HEK293 (cell line): ENCODE data around the gene TMEM72.

Experiments used
- CTCF ChIA-PET: fragments of 350-600 bp; formaldehyde crosslinking; extraction: SDS; loops from one replicate; lab custom pipeline; 2021; ENCODE audit warnings: antibody characterized with exemption; lab: Yijun Ruan, JAX
- POLR2A ChIA-PET: fragments of 300-600 bp; formaldehyde crosslinking; extraction: SDS; loops from one replicate; lab custom pipeline; 2020; ENCODE audit warnings: antibody characterized with exemption, inconsistent platforms; lab: Yijun Ruan, JAX
- H3K27ac ChIP-seq: fragments of 200-500 bp; sonication (Bioruptor generic); 2 replicates; pipeline ENCODE4 v1.5.1; 2014; ENCODE audit warnings: low read depth, low read length, control low read depth, inconsistent platforms; ENCODE audit errors: extremely low read depth
- H3K36me3 ChIP-seq, 2 experiments: fragments of 200-500 bp in 1 of 2; sonication (Bioruptor generic) in 1 of 2; 1 replicate in 1 of 2; 2 replicates in 1 of 2; pipeline ENCODE4 v1.5.1; 2014 to 2017; ENCODE audit warnings: inconsistent platforms in 2 of 2, low read length in 2 of 2; ENCODE audit not compliant: control insufficient read depth in 2 of 2, insufficient read depth in 1 of 2
- H3K4me1 ChIP-seq: fragments of 200-500 bp; sonication (Bioruptor generic); 2 replicates; pipeline ENCODE4 v1.5.1; 2014; ENCODE audit warnings: mild to moderate bottlenecking, low read length, inconsistent platforms; ENCODE audit not compliant: control insufficient read depth, insufficient read depth
- H3K4me3 ChIP-seq: 2 replicates; pipeline ENCODE4 v1.5.1; 2011; ENCODE audit warnings: low read depth, mild to moderate bottlenecking, control low read depth, low read length, moderate library complexity
- H3K9me3 ChIP-seq: fragments of 200-500 bp; sonication (Bioruptor generic); 2 replicates; pipeline ENCODE4 v1.5.1; 2014; ENCODE audit warnings: low read depth, low read length, inconsistent platforms; ENCODE audit not compliant: control insufficient read depth, insufficient read depth
- MEIS1 ChIP-seq: sonication (generic); formaldehyde crosslinking; IDR thresholded peaks from 2 replicates; pipeline ENCODE4 v1.8.1; 2022; ENCODE audit warnings: missing genetic modification reagents, mild to moderate bottlenecking, borderline replicate concordance
- YY1 ChIP-seq: fragments of 450-650 bp; formaldehyde crosslinking; IDR thresholded peaks from 2 replicates; pipeline ENCODE4 v1.5.1; 2018; ENCODE audit warnings: missing biosample characterization, missing genetic modification characterization
- ZBTB17 ChIP-seq: fragments of 450-650 bp; formaldehyde crosslinking; IDR thresholded peaks from 2 replicates; pipeline ENCODE4 v1.5.1; 2016; ENCODE audit warnings: missing biosample characterization, missing genetic modification characterization
- ZBTB7A ChIP-seq: fragments of 450-650 bp; formaldehyde crosslinking; IDR thresholded peaks from 2 replicates; pipeline ENCODE4 v1.5.1; 2016; ENCODE audit warnings: low read depth, missing biosample characterization, missing genetic modification characterization
- ZNF138 ChIP-seq: fragments of 450-650 bp; formaldehyde crosslinking; IDR thresholded peaks from 2 replicates; pipeline ENCODE4 v1.5.1; 2016; ENCODE audit warnings: missing biosample characterization, missing genetic modification characterization, borderline replicate concordance
- ZNF202 ChIP-seq: fragments of 450-650 bp; formaldehyde crosslinking; IDR thresholded peaks from 2 replicates; pipeline ENCODE4 v1.5.1; 2016; ENCODE audit warnings: missing biosample characterization, missing genetic modification characterization, borderline replicate concordance
- ZNF23 ChIP-seq: fragments of 450-650 bp; formaldehyde crosslinking; IDR thresholded peaks from 2 replicates; pipeline ENCODE4 v1.5.1; 2016; ENCODE audit warnings: missing biosample characterization, missing genetic modification characterization, borderline replicate concordance
- ZNF311 ChIP-seq: fragments of 450-650 bp; formaldehyde crosslinking; IDR thresholded peaks from 2 replicates; pipeline ENCODE4 v1.5.1; 2017; ENCODE audit warnings: missing biosample characterization, missing genetic modification characterization, borderline replicate concordance
- ZNF335 ChIP-seq: fragments of 450-650 bp; formaldehyde crosslinking; conservative IDR thresholded peaks from 2 replicates; pipeline ENCODE4 v1.5.1; 2016; ENCODE audit warnings: missing biosample characterization, missing genetic modification characterization
- ZNF404 ChIP-seq: fragments of 450-650 bp; formaldehyde crosslinking; IDR thresholded peaks from 2 replicates; pipeline ENCODE4 v1.5.1; 2017; ENCODE audit warnings: missing biosample characterization, missing genetic modification characterization
- ZNF426 ChIP-seq: fragments of 450-650 bp; formaldehyde crosslinking; IDR thresholded peaks from 2 replicates; pipeline ENCODE4 v1.5.1; 2017; ENCODE audit warnings: missing biosample characterization, missing genetic modification characterization, mild to moderate bottlenecking, inconsistent platforms, moderate library complexity
- ZNF530 ChIP-seq: fragments of 450-650 bp; formaldehyde crosslinking; IDR thresholded peaks from 2 replicates; pipeline ENCODE4 v1.5.1; 2016; ENCODE audit warnings: low read depth, missing biosample characterization, missing genetic modification characterization
- ZNF623 ChIP-seq: fragments of 450-650 bp; formaldehyde crosslinking; IDR thresholded peaks from 2 replicates; pipeline ENCODE4 v1.5.1; 2016; ENCODE audit warnings: missing biosample characterization, missing genetic modification characterization
- ZNF747 ChIP-seq: fragments of 450-650 bp; formaldehyde crosslinking; IDR thresholded peaks from 2 replicates; pipeline ENCODE4 v1.5.1; 2016; ENCODE audit warnings: missing biosample characterization, missing genetic modification characterization
- TF ChIP-seq, protein P1 (sequence below): fragments of 450-650 bp; formaldehyde crosslinking; IDR thresholded peaks from 2 replicates; pipeline ENCODE4 v1.5.1; 2016; ENCODE audit warnings: missing biosample characterization, missing genetic modification characterization
- TF ChIP-seq, protein P2 (sequence below): fragments of 450-650 bp; formaldehyde crosslinking; IDR thresholded peaks from 2 replicates; pipeline ENCODE4 v1.5.1; 2016; ENCODE audit warnings: missing biosample characterization, missing genetic modification characterization
- TF ChIP-seq, protein P3 (sequence below): fragments of 450-650 bp; formaldehyde crosslinking; IDR thresholded peaks from 2 replicates; pipeline ENCODE4 v1.5.1; 2016; ENCODE audit warnings: missing biosample characterization, missing genetic modification characterization
- TF ChIP-seq, protein P4 (sequence below): fragments of 450-650 bp; formaldehyde crosslinking; IDR thresholded peaks from 2 replicates; pipeline ENCODE4 v1.5.1; 2016; ENCODE audit warnings: missing biosample characterization, missing genetic modification characterization

The TMEM72 gene

DNA sequence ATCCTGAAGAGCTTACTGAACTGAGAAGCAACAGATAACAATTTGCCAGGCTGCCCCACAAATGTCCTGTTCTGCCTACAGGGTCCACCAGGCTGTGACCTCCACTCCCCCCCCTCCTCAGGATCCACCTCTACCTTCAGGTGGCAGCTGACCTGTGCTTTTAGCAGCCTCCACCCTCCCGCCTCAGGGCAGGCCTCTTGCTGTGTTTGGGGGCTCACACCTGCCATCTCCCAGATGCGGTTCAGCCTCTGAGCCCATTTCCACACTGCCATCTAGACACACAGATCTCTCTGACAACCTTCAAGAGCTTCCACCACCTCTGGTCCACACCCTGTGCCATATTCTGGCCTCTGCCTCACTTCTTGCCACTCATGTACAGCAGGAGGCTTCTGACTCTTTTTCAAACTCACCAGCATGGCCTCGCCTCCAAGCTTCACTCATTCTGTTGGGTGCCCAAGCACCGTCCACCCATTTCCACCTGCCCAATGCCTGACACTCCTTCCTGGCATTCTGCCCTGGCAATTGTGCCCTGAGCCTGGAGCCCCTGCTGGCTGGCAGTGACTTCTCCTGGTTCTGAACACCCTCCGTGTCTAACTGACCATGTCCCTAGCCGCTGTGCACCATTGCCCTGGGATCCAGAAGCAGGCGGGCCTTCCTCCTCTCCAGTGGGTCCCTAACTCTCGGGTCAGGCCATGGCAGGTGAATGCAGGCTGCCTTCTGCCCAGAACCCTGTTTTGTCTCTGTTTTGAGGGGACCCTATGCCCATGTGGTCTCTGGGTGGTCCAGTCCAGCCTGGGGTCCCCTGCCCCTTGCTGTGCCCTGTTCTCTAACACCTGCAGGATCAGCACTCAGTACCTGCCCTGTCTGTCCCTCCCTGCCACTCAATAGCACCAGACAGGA lies 18.5 kb downstream of the TMEM72 start:
- ChIA-PET POLR2A (no interaction called here), CTCF (interaction anchor here (0.6 to 1.3 kb wide), 3 partner anchors 39 to 78 kb away, joined by 3 to 5 read pairs (median 4); no protein-coding TSS in a partner anchor)
- no peaks in the 10 kb centered on the region; the same call in 1 of the 2 replicates for H3K4me1 ChIP-seq
- no peaks in the 10 kb centered on the region for H3K9me3 ChIP-seq
- no peak overlapping the region for H3K27ac ChIP-seq
- H3K4me3 ChIP-seq = no peak overlapping the region
- H3K36me3 ChIP-seq = no peaks in the 10 kb centered on the region
- no peak for TF ChIP-seq ZBTB17 (tag by site-specific recombination)
- TF ChIP-seq, protein P1, sequence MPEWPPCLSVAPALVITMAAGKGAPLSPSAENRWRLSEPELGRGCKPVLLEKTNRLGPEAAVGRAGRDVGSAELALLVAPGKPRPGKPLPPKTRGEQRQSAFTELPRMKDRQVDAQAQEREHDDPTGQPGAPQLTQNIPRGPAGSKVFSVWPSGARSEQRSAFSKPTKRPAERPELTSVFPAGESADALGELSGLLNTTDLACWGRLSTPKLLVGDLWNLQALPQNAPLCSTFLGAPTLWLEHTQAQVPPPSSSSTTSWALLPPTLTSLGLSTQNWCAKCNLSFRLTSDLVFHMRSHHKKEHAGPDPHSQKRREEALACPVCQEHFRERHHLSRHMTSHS (tag by site-specific recombination) = no peak
- TF ChIP-seq ZNF202 = no peak
- TF ChIP-seq, protein P2, sequence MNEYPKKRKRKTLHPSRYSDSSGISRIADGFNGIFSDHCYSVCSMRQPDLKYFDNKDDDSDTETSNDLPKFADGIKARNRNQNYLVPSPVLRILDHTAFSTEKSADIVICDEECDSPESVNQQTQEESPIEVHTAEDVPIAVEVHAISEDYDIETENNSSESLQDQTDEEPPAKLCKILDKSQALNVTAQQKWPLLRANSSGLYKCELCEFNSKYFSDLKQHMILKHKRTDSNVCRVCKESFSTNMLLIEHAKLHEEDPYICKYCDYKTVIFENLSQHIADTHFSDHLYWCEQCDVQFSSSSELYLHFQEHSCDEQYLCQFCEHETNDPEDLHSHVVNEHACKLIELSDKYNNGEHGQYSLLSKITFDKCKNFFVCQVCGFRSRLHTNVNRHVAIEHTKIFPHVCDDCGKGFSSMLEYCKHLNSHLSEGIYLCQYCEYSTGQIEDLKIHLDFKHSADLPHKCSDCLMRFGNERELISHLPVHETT = no peak
- no peak for TF ChIP-seq ZNF747 (tag by site-specific recombination)
- no peak for TF ChIP-seq ZNF404 (tag by site-specific recombination)
- TF ChIP-seq, protein P3, sequence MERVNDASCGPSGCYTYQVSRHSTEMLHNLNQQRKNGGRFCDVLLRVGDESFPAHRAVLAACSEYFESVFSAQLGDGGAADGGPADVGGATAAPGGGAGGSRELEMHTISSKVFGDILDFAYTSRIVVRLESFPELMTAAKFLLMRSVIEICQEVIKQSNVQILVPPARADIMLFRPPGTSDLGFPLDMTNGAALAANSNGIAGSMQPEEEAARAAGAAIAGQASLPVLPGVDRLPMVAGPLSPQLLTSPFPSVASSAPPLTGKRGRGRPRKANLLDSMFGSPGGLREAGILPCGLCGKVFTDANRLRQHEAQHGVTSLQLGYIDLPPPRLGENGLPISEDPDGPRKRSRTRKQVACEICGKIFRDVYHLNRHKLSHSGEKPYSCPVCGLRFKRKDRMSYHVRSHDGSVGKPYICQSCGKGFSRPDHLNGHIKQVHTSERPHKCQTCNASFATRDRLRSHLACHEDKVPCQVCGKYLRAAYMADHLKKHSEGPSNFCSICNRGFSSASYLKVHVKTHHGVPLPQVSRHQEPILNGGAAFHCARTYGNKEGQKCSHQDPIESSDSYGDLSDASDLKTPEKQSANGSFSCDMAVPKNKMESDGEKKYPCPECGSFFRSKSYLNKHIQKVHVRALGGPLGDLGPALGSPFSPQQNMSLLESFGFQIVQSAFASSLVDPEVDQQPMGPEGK (tag by site-specific recombination) = no peak
- TF ChIP-seq, protein P4, sequence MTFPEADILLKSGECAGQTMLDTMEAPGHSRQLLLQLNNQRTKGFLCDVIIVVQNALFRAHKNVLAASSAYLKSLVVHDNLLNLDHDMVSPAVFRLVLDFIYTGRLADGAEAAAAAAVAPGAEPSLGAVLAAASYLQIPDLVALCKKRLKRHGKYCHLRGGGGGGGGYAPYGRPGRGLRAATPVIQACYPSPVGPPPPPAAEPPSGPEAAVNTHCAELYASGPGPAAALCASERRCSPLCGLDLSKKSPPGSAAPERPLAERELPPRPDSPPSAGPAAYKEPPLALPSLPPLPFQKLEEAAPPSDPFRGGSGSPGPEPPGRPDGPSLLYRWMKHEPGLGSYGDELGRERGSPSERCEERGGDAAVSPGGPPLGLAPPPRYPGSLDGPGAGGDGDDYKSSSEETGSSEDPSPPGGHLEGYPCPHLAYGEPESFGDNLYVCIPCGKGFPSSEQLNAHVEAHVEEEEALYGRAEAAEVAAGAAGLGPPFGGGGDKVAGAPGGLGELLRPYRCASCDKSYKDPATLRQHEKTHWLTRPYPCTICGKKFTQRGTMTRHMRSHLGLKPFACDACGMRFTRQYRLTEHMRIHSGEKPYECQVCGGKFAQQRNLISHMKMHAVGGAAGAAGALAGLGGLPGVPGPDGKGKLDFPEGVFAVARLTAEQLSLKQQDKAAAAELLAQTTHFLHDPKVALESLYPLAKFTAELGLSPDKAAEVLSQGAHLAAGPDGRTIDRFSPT = no peak
- no peak for TF ChIP-seq ZNF530
- TF ChIP-seq ZNF23 (tag by site-specific recombination) = no peak
- no peak for TF ChIP-seq MEIS1 (CRISPR knock-in tag)
- no peak for TF ChIP-seq ZBTB7A
- no peak for TF ChIP-seq ZNF311 (tag by site-specific recombination)
- TF ChIP-seq ZNF426 = no peak
- TF ChIP-seq ZNF335 (tag by site-specific recombination) = no peak

DNA sequence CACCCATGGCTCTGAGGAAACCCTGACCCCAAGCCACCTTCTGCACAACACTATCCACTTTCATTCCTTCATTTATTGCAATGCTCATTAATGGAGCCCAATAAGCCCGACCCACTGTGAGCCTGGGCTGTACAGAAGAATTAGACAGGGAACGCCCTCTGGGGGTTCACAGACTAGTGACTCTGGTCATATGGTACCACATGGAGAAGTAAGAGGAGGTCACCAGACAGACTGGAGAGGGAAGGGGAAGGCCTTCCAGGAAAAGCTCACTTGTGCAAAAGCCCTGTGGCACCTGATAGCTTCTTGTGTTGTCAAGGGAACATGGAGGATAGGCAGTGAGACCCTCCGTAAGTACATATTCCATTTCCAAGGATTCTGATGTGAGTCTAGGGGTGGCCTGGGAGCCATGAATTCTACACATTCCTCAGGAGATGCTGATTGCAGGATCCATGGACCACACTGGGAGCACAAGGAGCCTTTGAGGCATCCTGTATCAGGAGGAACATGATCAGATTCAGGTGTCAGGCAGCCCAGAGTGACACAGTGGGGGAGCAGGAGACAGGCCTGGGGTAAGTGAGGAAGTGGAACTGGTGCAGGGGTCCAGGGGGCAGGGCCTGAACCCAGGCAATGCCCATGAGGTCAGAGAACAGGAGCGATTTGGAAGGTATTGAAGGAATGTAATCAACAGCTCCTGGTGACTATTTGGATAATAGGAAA lies 19.9 kb downstream of the TMEM72 start:
- H3K36me3 ChIP-seq = no peaks in the 10 kb centered on the region
- H3K27ac ChIP-seq = no peak overlapping the region
- no peaks in the 10 kb centered on the region for H3K9me3 ChIP-seq
- no peak overlapping the region for H3K4me3 ChIP-seq
- ChIA-PET CTCF (interaction anchor here (0.6 to 3.4 kb wide), 6 partner anchors 13 to 77 kb away, joined by 3 to 15 read pairs (median 8); no protein-coding TSS in a partner anchor), POLR2A (no interaction called here)
- no peaks in the 10 kb centered on the region; the same call in 1 of the 2 replicates for H3K4me1 ChIP-seq
- TF ChIP-seq ZNF138 (tag by site-specific recombination) (no peak), YY1 (no peak), ZNF623 (peak; percentile 35)
